Urothelium cell line (cell line): ENCODE data around the gene LACRT.
"Not testable (repeated sequence)": the region's sequence is repeated elsewhere in the genome, so short reads cannot be mapped to it uniquely, and the experiment has no call there.

Experiments
- DNase-seq: peaks from one replicate; pipeline ENCODE4 v3.0.0; 2011; ENCODE audit warnings: low spot score, mixed read lengths
- FAIRE-seq: peaks from 2 replicates; lab custom pipeline; 2011; peaks lifted over from hg19 to GRCh38; lab: Jason Lieb, UNC

Gene LACRT, protein sequence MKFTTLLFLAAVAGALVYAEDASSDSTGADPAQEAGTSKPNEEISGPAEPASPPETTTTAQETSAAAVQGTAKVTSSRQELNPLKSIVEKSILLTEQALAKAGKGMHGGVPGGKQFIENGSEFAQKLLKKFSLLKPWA

DNA sequence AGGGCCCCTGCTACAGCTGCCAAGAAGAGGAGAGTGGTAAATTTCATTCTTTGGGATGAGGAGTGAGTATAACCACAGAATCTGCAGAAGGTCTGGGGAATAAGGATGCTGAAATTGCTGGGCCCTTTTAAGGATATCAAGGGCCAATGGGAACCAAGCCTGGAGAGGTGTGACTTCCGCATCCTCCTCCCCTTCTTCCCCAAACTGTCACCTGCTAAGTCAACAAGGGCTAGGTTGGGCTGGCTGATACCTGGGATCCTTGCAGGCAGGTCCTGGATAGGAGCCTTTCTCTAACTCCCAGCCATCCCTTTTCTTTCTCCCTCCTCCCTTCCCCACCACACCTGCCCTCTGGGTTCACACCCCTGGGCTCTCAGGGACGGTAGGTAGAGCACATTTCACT lies at the start of gene LACRT:
TSS of gene LACRT (minus strand) at position 101 of the 400 bp plus-strand sequence. CDS start at position 47, 54 bp downstream.
- no peak for DNase-seq

DNA sequence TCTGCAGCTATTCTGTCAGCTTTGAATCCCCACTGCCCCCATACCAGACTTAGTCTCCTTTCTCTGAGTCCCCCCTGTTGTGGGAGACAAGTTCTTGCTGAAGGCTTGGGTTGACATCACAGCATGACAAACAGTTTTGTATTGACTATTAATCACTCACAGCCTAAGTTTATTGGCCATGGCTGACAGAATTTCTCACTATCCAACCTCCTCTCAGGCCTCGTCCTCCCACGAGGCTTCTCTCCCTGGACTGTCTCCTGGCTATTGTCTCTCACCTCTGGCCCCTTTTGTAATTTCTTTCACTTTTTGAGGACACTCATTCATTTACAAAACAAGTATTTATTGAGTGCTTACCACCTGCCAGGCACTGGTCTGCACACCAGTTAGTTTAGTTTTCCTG lies 48.7 kb upstream of the LACRT start:
- FAIRE-seq, result no peak
- DNase-seq, result no peak

More for the DNA sequence above, at the start of gene LACRT:
- no peak for FAIRE-seq

DNA sequence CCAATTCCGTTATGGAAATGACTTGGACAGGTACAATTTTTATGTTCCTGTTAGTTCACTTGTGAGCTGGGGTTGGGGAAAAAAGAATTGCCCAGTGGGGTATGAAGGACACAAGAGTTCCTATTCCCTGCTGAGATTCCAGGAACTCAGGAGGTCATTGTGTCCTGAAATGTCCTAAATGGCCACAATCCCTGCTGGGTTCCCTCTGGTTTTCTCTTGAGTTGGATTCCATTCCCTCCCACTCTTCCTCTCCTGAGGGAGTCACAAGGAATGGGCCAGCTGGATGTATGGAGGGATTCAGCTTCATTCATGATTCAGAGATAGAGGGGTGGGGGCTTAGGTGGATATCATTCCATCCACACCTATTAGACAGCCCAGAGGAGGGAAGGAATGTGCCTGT lies 48.0 kb upstream of the LACRT start:
- FAIRE-seq (no peak), DNase-seq (no peak)

GRCh38 chr12:54680374-54680773 lies 45.7 kb upstream of the LACRT start:
- FAIRE-seq (no peak), DNase-seq (peak; percentile 32)

DNA sequence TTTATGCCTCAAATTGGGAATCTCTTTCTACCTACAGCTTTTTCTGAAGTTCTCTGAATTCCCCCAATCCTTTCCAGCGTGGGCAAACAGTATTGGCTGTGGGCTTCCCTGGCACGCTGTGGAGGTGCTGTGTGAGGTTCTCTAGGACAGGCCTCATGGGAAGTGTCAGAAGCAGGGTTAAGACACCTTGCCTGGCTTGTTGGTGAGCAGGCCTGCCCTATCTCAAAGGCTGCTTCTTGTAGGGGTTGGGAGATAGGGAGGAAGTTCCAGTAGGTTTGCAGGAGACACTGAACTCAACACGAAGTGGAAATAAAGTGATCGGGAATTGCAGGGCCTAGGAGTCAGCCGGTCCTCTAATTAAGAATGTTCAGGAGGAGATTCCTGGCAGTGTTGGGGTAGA lies 43.4 kb upstream of the LACRT start:
- no peak for FAIRE-seq

GRCh38 chr12:54667945-54668344 lies 33.2 kb upstream of the LACRT start:
- no peak for FAIRE-seq
- DNase-seq, result no peak

More for the DNA sequence above, 43.4 kb upstream of the LACRT start:
- DNase-seq, result no peak

DNA sequence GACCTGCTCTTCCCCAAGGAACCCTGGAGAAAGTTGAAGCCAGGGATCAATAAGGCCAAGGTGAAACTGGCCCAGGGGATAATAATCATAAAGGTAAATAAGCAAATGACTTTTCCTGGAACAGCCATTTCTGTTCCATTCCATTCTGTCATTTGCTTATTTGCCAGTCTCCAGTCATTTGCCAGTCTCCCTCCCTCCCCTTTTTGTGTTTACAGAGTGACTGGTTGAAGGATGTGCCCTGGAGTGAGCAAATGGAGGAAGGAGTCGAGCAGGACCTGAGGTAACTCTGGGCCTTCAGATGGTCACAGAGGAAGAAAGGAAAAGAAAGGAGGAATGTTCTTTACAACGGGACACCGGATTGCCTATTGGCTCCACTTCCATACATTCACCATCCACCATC lies 31.3 kb upstream of the LACRT start:
- DNase-seq, result no peak
- no peak for FAIRE-seq

DNA sequence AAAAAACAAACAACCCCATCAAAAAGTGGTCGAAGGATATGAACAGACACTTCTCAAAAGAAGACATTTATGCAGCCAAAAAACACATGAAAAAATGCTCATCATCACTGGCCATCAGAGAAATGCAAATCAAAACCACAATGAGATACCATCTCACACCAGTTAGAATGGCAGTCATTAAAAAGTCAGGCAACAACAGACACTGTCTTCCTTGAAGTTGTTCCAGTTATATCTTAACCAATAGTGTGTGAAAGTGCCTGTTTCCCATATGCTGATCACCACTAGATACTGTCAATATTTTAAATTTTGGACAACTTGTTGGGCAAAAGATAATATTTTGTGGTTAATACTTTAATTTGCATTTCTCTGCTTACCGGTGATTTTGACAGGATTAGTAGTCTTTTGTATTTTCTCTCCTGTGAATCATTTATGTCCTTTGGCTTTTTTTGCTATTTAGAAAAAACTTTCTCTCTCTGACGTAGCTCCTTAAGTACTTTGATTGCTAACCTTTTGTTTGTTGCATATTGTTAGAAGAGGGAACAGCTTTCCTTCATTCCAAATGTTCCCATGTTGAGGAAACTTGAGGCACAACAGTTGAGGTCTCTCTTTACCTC lies 30.4 kb upstream of the LACRT start:
- DNase-seq, FAIRE-seq: not testable (repeated sequence)

DNA sequence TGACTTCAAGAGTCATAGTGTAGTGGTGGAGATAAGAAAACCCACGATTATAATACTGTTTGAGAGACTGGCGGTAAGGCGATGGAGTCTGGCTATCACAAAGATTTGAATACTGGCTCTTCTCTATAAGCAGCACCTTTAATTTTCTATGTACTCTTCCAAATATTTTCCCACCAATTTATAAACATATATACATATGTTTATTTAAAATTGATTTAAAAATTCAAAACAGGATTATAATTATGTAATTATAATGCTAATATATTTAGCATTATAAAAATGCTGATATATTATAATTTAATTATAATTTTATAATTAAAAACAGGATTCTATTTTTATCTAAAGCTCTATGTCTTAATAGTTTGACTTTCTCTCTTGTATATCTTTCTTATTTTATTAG lies 28.9 kb upstream of the LACRT start:
- FAIRE-seq (no peak), DNase-seq (no peak)

DNA sequence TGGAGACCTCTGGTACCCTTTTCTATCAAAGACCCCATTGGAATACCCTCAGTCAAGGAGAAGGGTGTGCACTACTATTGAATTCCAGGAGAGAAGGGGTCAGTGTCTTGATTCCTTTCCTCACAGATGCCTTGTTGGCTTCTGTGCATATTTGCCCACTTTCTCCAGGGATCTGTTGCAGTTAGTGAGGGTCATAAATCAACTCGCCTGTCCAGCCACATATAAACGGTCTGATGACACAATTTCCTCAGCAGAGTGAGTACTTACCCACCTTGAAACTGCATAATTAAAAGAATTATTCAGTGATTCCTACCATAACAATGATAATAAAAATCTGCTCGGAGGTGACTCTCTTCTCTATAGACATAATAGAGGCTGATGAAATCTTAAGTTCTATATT lies 27.3 kb upstream of the LACRT start:
- no peak for DNase-seq
- FAIRE-seq, result no peak

DNA sequence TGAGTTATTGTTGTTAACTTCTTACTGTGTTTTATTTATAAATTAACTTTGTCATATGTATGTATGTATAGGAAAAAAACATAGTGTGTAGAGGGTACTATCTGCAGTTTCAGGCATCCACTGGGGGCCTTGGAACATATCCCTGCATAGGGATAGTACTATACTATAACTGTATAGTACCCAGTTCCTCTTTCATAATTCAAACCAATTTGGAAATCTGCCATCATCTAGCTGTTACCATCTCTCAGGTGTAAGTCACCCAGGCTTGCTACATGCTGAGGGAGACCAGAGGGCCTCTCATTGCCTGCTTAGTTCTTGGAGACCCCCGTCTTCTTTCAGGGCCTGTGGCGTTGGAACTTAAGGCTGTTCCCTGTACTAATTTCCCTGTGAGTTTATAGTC lies 26.4 kb upstream of the LACRT start:
- DNase-seq, result no peak
- FAIRE-seq, result no peak

DNA sequence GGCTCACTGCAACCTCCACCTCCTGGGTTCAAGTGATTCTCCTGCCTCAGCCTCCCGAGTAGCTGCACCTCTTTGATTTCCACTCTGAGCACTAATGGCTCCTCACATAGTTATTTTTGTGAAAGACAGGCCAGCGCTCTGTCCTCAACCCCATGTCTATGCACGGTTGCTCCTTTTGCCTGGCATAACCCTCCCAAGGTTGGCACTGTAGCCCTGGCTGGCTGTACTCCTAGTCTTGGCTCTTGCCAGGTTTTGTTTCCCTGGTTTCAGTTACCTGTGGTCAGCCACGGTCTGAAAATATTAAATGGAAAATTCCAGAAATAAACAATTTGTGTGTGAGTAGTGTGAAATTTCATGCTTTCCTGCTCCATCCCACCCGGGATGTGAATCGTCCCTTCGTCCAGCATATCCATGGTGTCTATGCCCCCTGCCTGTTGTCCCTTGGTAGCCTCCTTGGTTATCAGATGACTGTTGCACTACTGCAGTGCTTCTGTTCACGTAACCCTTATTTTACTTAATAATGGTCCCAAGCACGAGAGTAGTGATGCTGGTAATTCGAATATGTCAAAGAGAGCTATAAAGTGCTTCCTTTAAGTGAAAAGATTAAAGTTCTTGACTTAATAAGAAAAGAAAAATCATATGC lies 25.7 kb upstream of the LACRT start:
- no peak for FAIRE-seq

GRCh38 chr12:54658306-54659264 lies 23.9 kb upstream of the LACRT start:
- FAIRE-seq (no peak), DNase-seq (peak; percentile 30)

More for the DNA sequence above, 25.7 kb upstream of the LACRT start:
- DNase-seq, result no peak

DNA sequence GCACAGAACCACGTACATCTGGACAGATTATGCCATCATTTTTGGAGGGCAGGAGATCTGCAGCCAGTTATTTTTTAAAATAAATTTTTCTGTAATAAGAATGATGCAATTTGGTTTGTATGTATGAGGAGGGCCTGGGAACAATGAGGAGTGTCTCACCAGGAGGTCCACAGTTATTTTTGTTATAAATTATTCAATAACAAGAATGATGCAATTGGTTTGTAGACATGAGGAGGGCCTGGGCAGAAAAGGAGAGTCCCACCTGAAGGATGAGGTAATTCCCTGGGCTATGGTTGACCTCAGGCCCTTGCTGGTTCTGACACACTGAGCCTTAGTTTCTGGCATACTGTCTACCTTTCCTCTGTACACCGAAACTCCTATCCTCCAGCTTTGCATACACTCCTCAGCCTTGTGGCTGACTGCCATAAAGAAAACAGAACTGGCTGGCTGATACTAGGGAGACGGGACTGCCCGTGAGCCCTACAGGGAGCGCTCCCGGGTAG lies 22.5 kb upstream of the LACRT start:
- DNase-seq, result no peak
- no peak for FAIRE-seq

DNA sequence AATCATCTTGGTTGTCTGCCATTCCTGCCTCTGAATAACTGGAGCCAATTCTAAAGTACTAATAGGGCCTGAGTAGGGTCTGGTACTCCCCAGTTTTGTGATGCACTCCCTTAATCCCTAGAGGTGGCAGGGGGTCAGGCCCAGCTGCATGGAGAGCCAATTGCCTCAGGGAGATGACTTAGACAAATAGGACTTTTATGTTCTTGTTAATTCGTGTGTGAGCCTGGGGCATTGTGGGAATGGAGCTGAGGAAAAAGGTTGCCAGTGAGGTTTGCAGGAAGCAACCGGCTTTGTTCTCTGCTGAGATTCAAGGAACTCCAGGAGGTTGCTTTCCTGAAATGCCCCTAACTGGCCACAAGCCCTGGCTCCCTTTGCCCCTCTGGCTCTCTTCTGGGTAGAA lies 20.2 kb upstream of the LACRT start:
- FAIRE-seq, result no peak
- DNase-seq, result no peak

DNA sequence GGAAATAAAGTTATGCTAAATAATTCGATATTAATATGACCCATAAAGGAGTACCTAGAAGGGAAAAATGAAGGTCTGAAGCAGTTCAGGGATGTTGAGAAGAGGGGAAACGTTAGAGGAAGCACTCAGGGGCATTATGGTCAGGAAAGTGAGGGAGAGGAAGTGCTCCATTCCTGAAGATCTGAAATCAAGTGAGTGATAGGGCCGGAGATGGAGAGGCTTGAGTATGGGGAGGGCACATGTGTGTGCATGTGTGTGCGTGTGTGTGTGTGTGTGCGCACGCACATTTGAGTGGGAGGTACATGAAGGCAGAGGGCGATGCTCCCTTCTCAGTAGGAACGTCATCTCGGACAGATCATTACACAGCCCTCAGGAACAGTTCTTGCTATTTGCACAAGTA lies 18.3 kb upstream of the LACRT start:
- DNase-seq, result no peak

DNA sequence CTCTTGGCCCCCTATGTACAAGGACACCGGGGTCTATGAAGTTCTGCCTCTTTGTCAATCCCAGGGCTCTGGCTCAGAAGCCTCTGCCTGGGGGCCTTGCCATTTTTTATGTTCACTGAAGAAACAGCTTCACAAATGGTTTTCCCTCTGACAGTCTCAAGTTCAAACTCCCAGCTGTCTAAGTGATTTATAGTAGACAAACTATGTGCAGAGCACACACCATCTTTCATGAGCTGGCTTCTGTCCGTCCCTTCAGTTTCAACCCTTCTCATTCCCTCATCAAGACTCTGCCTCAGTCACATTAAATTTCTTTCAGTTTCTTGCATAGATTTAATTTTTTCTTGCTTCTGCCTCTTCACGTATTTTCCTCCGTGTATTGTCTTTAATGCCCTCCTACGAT lies 16.2 kb upstream of the LACRT start:
- FAIRE-seq, result no peak
- no peak for DNase-seq

More for the DNA sequence above, 18.3 kb upstream of the LACRT start:
- no peak for FAIRE-seq

DNA sequence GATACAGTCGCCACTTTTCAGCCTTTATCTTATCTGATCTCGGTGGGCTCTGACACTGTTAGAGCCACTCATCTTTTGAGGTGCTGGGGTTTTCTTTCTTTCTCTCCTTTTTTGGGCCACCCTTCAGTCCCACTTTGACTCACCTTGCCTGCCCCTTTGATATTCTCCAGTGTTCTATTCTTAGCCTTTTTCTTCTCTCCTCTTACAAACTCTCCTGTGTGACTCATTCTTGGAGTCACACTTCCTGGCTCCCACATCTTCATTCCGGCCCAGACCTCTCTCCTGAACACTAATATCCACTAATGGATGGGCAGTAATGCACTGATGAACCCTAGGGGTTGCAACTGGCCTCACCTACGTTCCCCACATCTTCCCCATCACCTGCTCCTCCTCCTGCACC lies 15.7 kb upstream of the LACRT start:
- FAIRE-seq, result no peak

DNA sequence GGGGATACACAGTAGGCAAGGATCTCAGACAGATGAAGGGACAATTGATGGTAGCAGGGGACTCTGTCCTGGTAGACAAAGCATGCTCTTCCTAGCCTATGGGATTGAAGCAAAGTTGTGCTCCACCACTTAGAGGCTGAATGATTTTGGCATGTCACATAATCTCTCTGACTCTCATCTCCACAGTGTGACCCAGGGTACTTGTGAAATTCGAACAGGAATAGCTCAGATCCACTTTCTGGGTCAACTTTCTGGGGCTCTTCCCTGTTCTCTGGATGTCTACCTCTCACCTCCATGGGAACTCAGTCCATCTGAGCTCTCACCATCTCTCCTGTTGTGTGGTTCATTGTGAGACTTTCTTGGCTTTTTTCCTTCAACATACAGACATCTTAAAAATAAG lies 15.1 kb upstream of the LACRT start:
- no peak for FAIRE-seq

More for the DNA sequence above, 15.7 kb upstream of the LACRT start:
- DNase-seq, result peak; percentile 74

GRCh38 chr12:54648265-54648664 lies 13.6 kb upstream of the LACRT start, which contains the start of gene DCD:
Gene DCD (minus strand): TSS chr12:54648365. CDS start chr12:54648303, 62 bp downstream.
- DNase-seq, result no peak
- no peak for FAIRE-seq

More for the DNA sequence above, 15.1 kb upstream of the LACRT start:
- DNase-seq, result no peak

- no peak for DNase-seq
- FAIRE-seq, result no peak
Measured at GRCh38 chr12:54641554-54641953, 6.9 kb upstream of the LACRT start.
